Fibroblast of lung (primary cell): Measurements from ENCODE around the gene HOXC10. TPM values are rescaled to one million over a fixed set of nuclear protein-coding genes. Genes with fewer than 3 reads are reported as not detected.

Source experiments
- DNase-seq, 2 donors: peaks; one replicate each; pipeline versions ENCODE4 v3.0.0 to v3.0.0-alpha.2; 2010; ENCODE audit warnings: low read depth in 2 of 2
- H2AFZ ChIP-seq: 2 replicates; pipeline ENCODE4 v1.5.1; 2012; ENCODE audit warnings: low read length, control low read depth, inconsistent platforms
- H3K27ac ChIP-seq: 2 replicates; pipeline ENCODE4 v1.5.1; 2011; ENCODE audit warnings: low read length, control low read depth; ENCODE audit not compliant: insufficient read depth
- H3K27me3 ChIP-seq: 2 replicates; pipeline ENCODE4 v1.5.1; 2011; ENCODE audit warnings: mild to moderate bottlenecking, low read length; ENCODE audit not compliant: control insufficient read depth, insufficient read depth
- H3K36me3 ChIP-seq: 2 replicates; pipeline ENCODE4 v1.5.1; 2011; ENCODE audit warnings: low read length; ENCODE audit not compliant: control insufficient read depth, insufficient read depth
- H3K4me1 ChIP-seq: 2 replicates; pipeline ENCODE4 v1.5.1; 2011; ENCODE audit warnings: low read length; ENCODE audit not compliant: control insufficient read depth, insufficient read depth; ENCODE audit errors: extremely low read depth
- H3K4me2 ChIP-seq: 2 replicates; pipeline ENCODE4 v1.5.1; 2011; ENCODE audit warnings: low read length, control low read depth; ENCODE audit not compliant: insufficient read depth; ENCODE audit errors: extremely low read depth
- H3K4me3 ChIP-seq, 4 experiments: fragments of 200-600 bp in 1 of 4; sonication (generic) in 1 of 4; replicated peaks in 1 of 4; 2 replicates each; pipeline ENCODE4 v1.5.1; 2011 to 2016; ENCODE audit warnings: low read length in 4 of 4, low read depth in 3 of 4, mild to moderate bottlenecking in 3 of 4, control low read depth in 2 of 4, inconsistent platforms in 1 of 4, mixed read lengths in 1 of 4; ENCODE audit not compliant: insufficient read depth in 1 of 4; ENCODE audit errors: control extremely low read depth in 1 of 4
- H3K79me2 ChIP-seq: 2 replicates; pipeline ENCODE4 v1.5.1; 2012; ENCODE audit warnings: mild to moderate bottlenecking, low read length, inconsistent platforms; ENCODE audit not compliant: control insufficient read depth, insufficient read depth
- H3K9ac ChIP-seq: 2 replicates; pipeline ENCODE4 v1.5.1; 2011; ENCODE audit warnings: mild to moderate bottlenecking, low read length, control low read depth; ENCODE audit not compliant: insufficient read depth
- H3K9me3 ChIP-seq: 2 replicates; pipeline ENCODE4 v1.5.1; 2012; ENCODE audit warnings: low read depth, low read length; ENCODE audit not compliant: control insufficient read depth, insufficient read depth
- H4K20me1 ChIP-seq: 2 replicates; pipeline ENCODE4 v1.5.1; 2011; ENCODE audit warnings: low read length; ENCODE audit not compliant: control insufficient read depth, insufficient read depth; ENCODE audit errors: extremely low read depth
- CTCF ChIP-seq, 2 donors: IDR thresholded peaks in 1 of 2; conservative IDR thresholded peaks in 1 of 2; 1 replicate in 1 of 2; 2 replicates in 1 of 2; pipeline ENCODE4 v1.5.1; 2011 to 2012; ENCODE audit warnings: low read length in 2 of 2, control low read depth in 1 of 2, inconsistent platforms in 1 of 2, low read depth in 1 of 2, mild to moderate bottlenecking in 1 of 2
- EZH2 ChIP-seq: IDR thresholded peaks from 2 replicates; pipeline ENCODE4 v1.5.1; 2012; ENCODE audit warnings: low read length, control low read depth, mild to moderate bottlenecking; ENCODE audit errors: missing control alignments
- polyA plus RNA-seq, 2 donors: library from polyadenylated mRNA; depleted of rRNA in 1 of 2; stranded (reverse) in 1 of 2; unstranded in 1 of 2; fragments of >200 nt; gene quantifications; 2 replicates each; pipeline ENCODE4 v1.2.1, GENCODE V29; 2011 to 2012; ENCODE audit warnings: missing spikeins in 1 of 2
- total RNA-seq: library from RNA; depleted of rRNA; stranded (reverse); fragments of >200 nt; gene quantifications from 2 replicates; pipeline ENCODE4 v1.2.1, GENCODE V29; 2014

The HOXC10 gene
- total and polyA plus RNA-seq, 2 donors (not counting 1 experiment from before 2014, with no cell fraction given): 0.06 TPM; not detected in 1

- Histone ChIP-seq H3K4me1 (no peaks in the 10 kb centered on the region), H4K20me1 (no peaks in the 10 kb centered on the region), H3K4me2 (peak overlapping the region; percentile 11), H2AFZ (no peak overlapping the region), H3K4me3 (no peak overlapping the region), H3K9me3 (no peaks in the 10 kb centered on the region), H3K9ac (no peak overlapping the region), H3K27me3 (peaks cover 76% of the 10 kb centered on the region), H3K79me2 (no peaks in the 10 kb centered on the region), H3K36me3 (no peaks in the 10 kb centered on the region), H3K27ac (no peak overlapping the region)
- peak; percentile 53 to 77 for DNase-seq
- TF ChIP-seq CTCF (conservative IDR thresholded peaks at IDR 0.05 in 1 of 2, IDR thresholded peaks at IDR 0.05 in 1 of 2; ENCODE audit: low read depth in 1 of 2, low read length in 2 of 2) (peak; percentile 73 to 78), EZH2 (peak; percentile 0)
These were observed 21.1 kb downstream of the HOXC10 start for GRCh38 chr12:54005853-54006558.

GRCh38 chr12:54006559-54007220, 21.7 kb downstream of the HOXC10 start:
- DNase-seq: no peak
- H3K4me3 ChIP-seq: no peak overlapping the region

More at GRCh38 chr12:54006559-54007220, 21.7 kb downstream of the HOXC10 start:
- no peaks in the 10 kb centered on the region for H3K36me3 ChIP-seq
- H3K9ac ChIP-seq: no peak overlapping the region
- TF ChIP-seq CTCF (conservative IDR thresholded peaks at IDR 0.05 in 1 of 2, IDR thresholded peaks at IDR 0.05 in 1 of 2; ENCODE audit: low read depth in 1 of 2, low read length in 2 of 2): no peak
- TF ChIP-seq EZH2: no peak
- peaks cover 76% of the 10 kb centered on the region for H3K27me3 ChIP-seq
- H3K4me2 ChIP-seq: no peak overlapping the region
- no peaks in the 10 kb centered on the region for H3K9me3 ChIP-seq
- H3K79me2 ChIP-seq: no peaks in the 10 kb centered on the region
- no peak overlapping the region for H2AFZ ChIP-seq
- no peaks in the 10 kb centered on the region for H4K20me1 ChIP-seq
- H3K4me1 ChIP-seq: no peaks in the 10 kb centered on the region
- H3K27ac ChIP-seq: no peak overlapping the region
